IPS-NIHi11 (cell line): ENCODE results near the gene CEP112.
"Not testable (repeated sequence)": the region's sequence is repeated elsewhere in the genome, so short reads cannot be mapped to it uniquely, and the experiment has no call there.

ENCODE experiments used
- DNase-seq: peaks from one replicate; pipeline ENCODE4 v3.0.0; 2012; ENCODE audit warnings: mixed read lengths, low spot score

Gene CEP112

DNA sequence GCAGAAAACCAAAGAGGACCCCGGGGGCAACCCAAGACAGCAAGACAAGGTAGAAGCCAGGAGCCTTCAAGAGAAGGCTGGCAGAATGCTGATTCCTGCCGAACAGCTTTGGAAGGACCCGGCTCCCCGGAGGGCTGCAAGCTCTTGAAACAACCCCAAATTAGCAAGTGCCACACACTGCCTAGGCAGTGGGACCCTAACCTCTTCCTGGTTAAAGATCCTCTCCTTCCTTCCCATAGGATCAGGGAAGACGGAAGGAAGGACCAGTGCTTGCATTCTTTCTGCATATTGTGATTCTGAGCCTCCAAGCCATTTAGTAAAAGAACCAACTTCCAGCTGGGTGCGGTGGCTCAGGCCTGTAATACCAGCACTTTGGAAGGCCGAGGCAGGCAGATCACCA is 508.5 kb downstream of the CEP112 start:
- DNase-seq: no peak

DNA sequence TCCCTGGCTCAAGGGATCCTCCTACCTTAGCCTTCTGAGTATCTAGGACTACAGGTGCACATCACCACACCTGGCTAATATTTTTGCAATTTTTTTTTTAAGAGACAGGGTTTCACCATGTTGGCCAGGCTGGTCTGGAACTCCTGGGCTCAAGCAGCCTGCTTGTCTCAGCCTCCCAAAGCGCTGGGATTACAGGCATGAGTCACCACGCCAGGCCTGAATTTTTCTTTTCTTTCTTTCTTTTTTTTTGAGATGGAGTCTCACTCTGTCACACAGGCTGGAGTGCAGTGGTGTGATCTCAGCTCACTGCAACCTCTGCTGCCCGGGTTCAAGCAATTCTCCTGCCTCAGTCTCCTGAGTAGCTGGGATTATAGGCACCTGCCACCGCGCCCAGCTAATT is 510.2 kb downstream of the CEP112 start:
- DNase-seq: not testable (repeated sequence)

DNA sequence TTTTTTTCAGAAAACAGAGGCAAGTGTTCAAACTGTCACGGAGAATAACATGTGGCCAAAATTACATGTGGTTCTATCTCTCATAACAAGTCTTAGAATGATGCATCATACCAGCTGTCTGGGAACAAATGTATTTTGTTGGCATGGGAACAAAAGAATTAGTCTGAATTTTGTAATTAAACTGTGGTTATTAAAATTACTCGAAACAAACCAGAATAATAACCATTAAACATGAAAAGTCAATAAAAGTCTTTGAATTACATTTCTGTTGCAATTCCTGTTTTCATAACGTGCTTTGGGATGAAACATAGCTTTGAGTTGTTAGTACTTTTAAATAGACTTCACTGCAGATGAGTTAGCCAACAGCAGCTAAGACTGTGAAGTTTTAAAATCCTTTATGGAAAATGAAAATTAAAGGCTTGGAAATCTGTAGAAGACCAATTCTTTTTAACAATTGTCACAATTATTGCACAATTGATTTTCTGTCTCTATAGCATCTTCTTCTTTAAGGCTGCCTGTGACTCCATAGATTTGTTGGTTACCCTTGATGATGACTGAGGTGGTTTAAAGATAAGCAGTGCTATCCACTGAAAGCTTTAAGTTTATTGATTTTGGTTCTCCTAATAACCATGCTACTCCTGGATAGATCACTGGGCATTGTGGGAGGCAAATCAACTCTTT is 512.6 kb downstream of the CEP112 start:
- no peak for DNase-seq

DNA sequence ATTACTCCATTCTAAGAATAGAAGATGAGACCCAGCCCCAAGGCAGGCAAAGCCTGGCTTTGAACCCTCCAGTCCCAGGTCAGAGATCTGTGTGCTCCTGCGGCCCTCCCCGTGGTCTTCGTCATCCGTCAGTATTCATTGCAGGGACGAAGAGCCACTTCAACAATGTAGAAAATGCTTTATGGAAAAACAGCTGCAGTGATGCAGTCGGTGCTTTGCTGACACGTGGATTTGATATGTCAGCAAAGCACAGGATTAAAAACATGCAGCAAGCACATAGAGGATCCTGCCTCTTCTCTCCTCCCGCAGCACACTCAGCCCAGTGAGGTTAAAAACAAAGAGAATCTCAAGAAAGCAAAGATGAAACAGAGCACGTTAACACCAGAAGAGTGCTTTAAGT is 513.4 kb downstream of the CEP112 start:
- no peak for DNase-seq

DNA sequence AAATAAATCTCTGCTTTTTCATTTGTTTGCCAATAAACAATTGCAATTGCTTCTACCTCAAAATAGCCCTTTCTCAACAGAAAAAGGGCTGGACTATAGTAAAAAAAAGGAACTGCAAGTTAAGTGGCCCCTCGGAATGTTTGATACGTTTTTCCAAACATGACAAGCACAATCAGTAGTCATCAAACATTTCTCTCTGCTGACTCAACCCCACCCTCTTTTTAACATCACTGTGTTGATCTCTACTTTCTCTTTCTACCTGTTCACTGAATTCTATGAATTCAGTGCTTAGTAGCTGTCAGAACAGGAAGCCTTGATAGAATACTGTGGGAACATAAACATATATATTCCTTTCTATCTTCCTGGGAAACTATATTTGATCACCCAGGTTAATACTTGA is 514.0 kb downstream of the CEP112 start:
- DNase-seq: no peak

DNA sequence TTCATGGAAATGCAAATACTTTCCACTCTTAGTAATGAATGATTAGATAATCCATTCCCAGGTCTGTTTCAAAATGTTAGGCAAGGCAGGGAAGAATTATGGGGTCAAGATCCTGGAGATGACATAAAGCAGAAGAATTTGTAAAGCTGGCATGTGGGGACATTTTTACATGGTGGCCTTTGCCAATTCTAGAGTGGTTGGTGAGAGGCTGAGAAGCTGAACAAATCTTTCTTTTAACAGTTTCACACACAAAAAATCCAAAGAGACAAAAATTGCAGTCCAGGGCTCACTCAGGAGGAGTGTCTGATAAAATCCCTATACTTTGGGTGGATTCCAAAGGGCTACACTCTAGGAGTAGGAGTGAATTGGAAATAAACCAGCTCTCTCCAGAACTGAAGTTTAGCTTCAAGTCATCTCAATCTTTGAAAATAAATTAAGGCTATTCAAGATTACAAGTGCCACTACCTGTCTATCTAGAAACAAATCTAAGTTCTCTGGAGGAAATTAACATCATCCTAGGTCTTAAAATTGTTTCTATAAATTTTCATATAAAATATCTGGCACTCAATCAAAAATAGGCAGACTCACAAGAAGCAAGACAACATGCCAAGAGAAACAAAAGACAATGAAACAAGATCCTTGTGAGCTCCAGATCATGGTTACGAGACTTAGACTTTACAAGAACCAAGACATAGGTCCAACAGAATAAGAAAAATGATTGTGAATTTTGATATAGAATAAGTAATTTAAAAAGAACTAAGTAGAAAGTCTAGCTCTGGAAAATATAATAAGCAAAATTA is 517.5 kb downstream of the CEP112 start:
- DNase-seq: no peak

DNA sequence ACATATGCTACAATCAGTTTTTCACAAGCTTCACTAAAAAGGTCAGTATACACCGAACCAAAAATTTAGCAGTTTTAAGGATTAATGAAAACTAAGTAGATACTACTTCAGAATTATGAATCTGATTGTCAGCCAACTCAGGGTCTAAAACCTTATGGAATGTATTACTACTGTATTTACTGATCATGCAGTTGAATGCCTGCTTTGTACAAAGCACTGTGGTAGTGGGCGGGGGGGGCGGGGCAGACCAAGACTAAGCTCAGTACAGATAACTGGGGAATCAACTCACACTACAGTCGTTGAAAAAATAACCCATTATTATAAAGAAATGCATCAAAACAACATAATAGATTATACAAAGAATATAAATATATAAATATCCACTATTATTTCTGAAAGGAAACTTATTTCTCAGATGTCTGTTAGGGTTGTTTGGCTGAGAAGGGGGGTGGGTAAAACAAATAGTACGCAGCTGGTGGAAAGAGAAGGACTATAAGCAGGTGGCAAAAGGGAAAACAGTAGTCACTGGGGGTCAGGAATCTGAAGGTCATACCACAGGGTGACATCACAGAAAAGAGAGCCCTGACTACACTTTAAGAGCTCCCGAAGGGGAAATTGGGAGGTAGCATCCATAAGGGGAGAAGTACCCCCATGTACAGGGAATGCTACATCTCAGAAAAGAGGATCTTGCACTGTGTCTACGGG is 521.1 kb downstream of the CEP112 start:
- no peak for DNase-seq

DNA sequence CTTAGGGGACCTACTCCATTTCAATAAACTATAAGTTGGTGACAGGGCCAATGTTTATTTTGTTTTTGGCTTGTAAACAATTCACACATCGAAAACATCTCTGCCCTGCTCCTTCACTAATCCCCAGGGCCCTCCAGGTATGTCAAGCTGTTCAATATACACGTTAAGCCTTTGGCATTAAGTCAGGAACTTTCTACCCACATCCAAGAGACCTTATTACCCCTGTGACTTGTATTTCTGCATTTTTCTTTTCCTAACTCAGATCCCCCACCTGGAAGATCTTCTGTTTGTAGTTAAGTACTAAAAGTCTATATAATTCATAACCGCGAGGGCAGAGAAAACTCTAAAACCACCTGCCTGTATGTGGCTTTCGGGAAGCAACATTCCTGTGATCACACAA is 523.7 kb downstream of the CEP112 start:
- DNase-seq: no peak

DNA sequence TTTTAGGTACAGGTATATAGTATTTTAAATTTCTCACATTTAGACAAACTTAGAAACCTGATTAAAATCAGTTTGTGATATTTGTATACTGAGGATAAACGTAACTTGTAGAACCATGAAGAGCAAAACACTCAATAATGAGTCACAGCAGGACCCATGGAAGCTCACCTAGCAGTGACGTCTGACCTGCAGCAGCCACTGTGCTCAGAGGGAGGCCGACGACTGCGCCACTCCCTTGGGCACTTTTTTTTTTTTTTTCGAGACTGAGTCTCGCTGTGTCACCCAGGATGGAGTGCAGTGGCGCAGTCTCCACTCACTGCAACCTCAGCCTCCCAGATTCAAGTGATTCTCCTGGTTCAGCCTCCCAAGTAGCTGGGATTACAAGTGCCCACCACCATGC is 524.3 kb downstream of the CEP112 start:
- DNase-seq: no peak

DNA sequence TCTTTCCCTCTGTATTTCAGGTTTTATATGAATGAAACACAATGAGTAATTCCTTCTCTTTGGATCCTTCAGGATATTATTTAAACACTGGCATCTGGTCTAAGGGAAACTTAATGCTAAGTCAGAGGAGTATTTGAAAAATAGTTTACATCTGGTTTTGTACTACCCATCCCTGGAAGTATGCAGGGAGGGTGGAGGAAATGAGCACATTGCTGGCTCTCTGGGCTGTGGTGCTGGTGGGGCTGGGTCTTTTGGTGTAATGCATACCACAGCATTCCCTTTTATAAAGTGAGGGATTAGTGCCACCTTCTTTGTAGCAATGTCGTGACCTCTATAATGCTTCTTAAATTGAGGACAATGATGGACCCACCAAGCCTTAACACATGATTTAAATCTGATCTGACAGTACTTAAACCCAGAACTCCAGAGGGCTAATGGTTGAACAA is 525.0 kb downstream of the CEP112 start:
- DNase-seq: no peak

DNA sequence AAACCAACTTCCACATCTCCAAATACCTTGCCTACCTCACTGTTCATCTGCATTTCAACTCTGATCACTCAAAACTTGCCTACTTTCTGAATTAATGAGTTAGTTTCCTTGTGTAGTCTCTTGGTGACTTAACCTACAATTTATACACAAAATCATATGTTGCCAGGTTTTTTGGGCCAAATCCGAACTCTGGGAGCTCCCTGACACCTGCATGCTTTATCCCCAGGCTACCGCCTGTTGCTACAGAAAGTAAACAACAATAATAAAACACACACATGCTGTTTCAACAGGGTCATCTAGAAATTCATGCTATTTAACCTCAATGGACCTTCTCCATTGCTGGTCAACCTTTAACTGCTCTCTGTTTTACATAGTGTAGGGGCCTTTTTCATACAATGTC is 526.0 kb downstream of the CEP112 start:
- no peak for DNase-seq

DNA sequence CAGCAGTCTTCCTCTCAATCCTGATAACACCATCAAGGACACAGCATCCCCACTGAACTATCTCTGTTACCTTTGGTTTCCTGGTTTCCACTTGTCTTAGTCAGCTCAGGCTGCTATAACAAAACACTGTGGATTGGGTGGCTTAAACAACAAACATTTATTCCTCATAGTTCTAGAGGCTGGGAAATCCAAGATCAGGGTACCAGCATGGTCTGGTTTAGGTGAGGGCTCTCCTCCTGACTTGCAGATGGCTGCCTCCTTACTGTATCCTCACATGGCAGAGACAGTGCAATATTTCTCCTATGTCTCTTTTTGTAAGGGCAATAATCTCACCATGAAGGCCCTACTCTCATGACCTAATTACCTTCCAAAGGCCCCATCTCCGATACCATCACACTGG is 527.2 kb downstream of the CEP112 start:
- DNase-seq: no peak

DNA sequence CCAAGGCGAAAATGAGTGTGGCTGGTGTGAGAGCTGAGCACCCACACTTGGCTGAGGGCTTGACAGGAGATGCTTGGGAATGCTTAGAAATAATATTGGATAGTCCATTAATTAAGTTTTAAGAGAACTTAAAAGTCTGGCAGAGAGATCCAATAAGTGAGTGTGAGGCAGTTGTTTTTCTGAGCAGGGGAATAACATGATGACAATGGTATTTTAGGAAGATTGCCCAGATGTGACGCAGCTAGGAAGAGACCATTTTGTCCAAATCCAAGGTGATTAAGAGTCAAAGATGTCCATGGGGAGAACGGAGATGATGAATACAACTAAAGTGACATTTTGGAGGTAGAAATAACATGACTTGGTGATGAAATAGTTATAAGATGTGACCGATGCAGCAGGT is 527.7 kb downstream of the CEP112 start:
- DNase-seq: no peak

DNA sequence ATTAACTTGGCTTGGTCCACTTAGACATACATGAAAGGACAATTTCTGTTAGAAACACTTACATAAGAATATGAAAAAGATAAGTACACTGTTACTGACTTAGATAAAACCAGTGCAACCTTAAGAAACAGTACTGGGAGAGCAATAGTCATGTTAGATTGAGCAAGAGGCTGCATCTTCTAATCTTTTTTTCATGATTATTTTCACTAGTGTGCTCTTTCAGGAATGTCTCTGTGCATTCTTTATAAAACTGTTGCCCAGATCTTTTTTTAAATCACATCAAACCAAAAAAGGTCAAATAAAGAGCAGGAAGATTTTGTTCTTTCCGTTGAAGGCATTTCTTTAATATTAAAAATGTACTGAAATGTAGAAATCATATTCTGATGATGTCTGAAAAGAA is 529.7 kb downstream of the CEP112 start:
- no peak for DNase-seq

DNA sequence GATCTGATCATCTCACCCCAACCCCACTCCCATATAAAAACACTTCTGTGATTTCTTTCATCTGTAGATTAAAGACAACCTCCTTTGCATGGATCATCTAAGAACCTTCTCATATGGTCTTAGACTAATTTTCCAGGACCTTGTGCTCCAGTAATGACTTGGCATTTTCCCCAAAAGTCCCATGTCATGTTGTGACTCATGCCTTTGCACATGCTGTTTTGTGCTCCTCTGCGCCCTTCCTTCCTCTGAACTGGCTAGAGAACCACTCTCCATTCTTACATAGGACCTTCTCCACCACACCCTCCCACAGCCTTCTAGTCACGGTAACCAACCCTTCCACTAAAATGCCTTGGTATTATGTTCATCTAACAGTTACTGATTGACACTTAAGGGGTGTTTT is 531.0 kb downstream of the CEP112 start:
- no peak for DNase-seq

DNA sequence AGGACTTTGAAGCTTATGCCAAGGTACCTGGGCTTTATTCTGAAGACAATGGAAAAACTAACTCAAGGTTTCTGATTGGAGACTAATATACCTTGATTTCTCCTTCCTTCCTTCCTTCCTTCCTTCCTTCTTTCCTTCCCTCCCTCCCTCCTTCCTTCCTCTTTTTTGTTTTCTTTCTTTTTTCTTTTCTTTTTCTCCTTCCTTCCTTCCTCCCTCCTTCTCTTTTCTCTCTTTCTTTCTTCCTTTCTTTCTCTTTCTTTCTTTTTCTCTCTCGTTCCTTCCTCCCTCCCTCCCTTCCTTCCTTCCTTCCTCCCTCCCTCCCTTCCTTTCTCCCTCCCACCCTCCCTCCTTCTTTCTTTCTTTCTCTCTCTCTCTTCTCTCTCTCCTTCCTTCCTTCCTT is 531.9 kb downstream of the CEP112 start:
- DNase-seq: no peak

DNA sequence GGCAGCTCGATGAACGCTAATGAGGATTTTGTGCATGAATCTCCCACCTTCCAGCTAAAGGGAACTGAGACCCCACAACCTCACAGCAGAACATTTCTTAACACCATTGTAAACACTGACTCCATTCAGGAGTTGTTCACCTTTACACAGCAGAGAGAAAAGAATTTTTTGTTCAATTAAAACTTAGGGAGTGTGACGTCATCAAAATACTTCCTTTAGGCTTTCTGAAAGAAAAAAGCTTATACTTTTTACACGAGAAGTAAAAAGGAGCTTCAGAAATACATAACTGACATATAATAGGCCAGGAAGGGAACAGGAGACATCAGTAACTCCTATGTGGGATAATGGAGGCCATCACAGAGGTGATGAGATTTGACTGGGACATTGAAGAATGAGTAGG is 532.4 kb downstream of the CEP112 start:
- DNase-seq: no peak

DNA sequence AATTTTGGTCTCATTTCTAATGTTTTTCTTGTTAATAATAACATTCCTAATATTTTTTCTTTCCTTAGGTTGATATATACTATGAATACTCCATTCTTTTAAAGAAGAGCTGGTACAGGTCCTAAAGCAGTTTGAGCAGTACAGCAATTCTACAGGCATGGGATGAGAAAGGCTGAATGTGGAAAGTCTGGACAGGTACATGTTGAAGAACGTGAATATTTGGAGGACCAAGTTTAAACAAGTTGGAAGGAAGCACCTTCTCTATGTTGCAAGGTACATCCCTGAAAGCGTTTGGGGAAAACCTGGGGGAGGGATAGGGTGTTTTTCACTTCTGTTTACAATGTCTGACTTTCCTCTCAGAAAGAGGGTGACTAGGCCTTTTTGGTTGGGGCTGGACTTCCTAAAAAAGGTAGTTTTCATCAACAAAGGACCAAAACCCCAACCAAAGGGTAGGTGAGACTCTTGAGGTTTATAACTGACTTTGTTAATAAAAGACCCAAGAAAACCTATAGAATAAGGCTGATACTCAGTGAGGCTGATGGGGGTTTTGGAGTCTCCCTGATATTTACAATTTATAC is 534.6 kb downstream of the CEP112 start:
- no peak for DNase-seq

DNA sequence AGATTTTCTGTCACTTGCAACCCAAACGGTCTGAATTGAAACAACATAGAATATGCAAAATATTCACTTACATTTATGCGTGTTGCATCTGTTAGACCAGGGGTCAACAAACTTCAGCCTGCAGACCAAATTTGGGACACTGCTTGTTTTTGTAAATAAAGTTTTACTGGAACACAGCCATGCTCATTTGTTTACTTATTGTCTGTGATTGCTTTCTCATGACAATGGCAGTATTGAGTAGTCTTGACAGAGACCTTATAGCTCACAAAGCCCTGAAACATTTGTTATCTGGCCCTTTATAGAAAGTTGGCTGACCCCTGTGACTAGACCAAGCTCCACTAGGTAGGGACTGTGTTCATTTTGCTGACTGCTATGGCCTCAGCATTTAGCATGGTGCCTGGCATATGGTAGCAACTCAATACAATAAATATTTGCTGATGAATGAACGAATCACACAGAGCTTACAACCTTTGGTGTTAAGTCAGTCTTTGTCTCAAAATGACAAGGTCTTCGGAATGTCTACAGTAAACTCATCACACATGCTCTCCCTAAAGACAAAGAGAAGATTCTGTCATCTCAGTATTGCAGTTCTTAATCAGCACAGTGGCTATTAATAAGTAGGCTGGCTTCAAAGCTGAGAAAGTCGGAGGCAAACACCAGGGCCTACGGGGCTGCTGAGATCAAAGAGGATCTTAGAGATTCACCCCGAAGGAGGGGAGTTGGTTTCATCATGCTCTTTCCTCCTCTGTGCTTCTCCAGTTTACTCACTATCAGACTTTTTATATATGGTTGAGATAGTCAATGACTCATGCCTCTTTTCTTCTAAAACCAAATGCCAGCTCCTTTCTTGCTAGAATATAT is 535.3 kb downstream of the CEP112 start:
- DNase-seq: no peak

DNA sequence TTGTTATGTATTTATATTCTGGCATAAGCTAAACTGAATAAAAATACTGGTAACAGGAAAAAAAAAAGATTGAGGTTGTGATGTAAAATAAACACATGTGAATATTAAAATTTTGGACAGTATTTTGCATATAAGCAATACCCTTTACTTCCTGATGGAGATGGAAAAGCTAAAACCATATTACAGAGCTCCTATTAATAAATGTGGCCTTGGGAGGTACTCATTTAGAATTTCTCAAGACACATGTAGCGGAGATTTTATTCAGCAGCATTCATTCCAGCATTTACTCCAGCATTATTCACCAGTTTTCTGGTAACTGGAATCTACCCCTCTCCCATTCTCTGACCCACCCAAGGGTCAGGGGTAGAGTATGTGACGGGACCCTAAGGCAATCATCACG is 536.2 kb downstream of the CEP112 start:
- no peak for DNase-seq

DNA sequence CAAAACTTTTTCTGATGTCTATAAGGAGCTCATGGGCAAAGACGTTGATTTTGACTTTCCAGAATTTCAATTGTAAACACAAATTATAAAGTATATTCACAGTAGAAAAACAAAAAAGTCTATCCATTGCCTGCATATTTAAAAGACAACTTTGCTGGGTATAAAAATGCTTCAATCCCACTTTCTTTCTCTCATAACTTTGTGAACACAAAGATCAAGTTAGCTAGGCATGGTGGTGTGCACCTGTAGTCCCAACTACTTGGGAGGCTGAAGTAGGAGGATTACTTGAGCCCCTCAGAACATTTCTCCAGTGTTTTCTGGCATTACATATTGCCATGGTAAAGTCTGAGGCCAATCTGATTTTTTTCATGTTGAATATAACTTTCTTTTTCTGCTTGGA is 547.4 kb downstream of the CEP112 start:
- DNase-seq: no peak
